HepG2 (cell line): ENCODE results near the gene DBN1. TPM values are rescaled to one million over a fixed set of nuclear protein-coding genes. Genes with fewer than 3 reads are reported as not detected.

ENCODE experiments used
- AGO2 ChIP-seq: fragments of 200-400 bp; formaldehyde crosslinking; optimal IDR thresholded peaks from 2 replicates; pipeline ENCODE3; 2017; ENCODE audit warnings: mild to moderate bottlenecking, low read depth, low read length, moderate library complexity
- AKNA ChIP-seq: sonication (generic); formaldehyde crosslinking; IDR thresholded peaks from 2 replicates; pipeline ENCODE4 v1.4.0; 2020; ENCODE audit warnings: missing genetic modification reagents, borderline replicate concordance
- ATF7 ChIP-seq, 2 experiments: fragments of 450-650 bp in 1 of 2; sonication (generic) in 1 of 2; formaldehyde crosslinking in 1 of 2; IDR thresholded peaks; 2 replicates each; pipeline versions ENCODE4 v1.4.0 to v1.6.1; 2016 to 2020; ENCODE audit warnings: antibody characterized with exemption in 1 of 2, mild to moderate bottlenecking in 1 of 2, missing genetic modification reagents in 1 of 2
- FOXP1 ChIP-seq, 2 experiments: fragments of 450-650 bp in 1 of 2; IDR thresholded peaks; 2 replicates each; pipeline ENCODE4 v1.6.1; 2017 to 2018; ENCODE audit warnings: antibody characterized with exemption in 1 of 2
- HDAC1 ChIP-seq: sonication (generic); formaldehyde crosslinking; IDR thresholded peaks from 2 replicates; pipeline ENCODE4 v1.5.1; 2020; ENCODE audit warnings: mild to moderate bottlenecking, missing genetic modification reagents
- ISL2 ChIP-seq: sonication (generic); formaldehyde crosslinking; IDR thresholded peaks from 2 replicates; pipeline ENCODE4 v1.5.0; 2020; ENCODE audit warnings: missing genetic modification reagents
- KAT8 ChIP-seq: IDR thresholded peaks from 2 replicates; pipeline ENCODE4 v1.6.1; 2016; ENCODE audit warnings: missing genetic modification reagents, missing compliant biosample characterization
- MTA1 ChIP-seq: sonication (generic); formaldehyde crosslinking; IDR thresholded peaks from 2 replicates; pipeline ENCODE4 v1.4.0; 2020; ENCODE audit warnings: missing genetic modification reagents, mild to moderate bottlenecking, borderline replicate concordance
- PHF20 ChIP-seq: sonication (generic); formaldehyde crosslinking; IDR thresholded peaks from 2 replicates; pipeline ENCODE4 v1.5.0; 2020; ENCODE audit warnings: mild to moderate bottlenecking, missing genetic modification reagents
- SIN3A ChIP-seq: IDR thresholded peaks from 2 replicates; pipeline ENCODE4 v1.6.1; 2011; ENCODE audit warnings: low read depth, mild to moderate bottlenecking, control low read depth, low read length, borderline replicate concordance
- SRSF4 ChIP-seq: fragments of 200-400 bp; formaldehyde crosslinking; IDR thresholded peaks from one replicate; pipeline ENCODE4 v1.6.1; 2018; ENCODE audit warnings: mild to moderate bottlenecking, low read depth, low read length, moderate library complexity; ENCODE audit not compliant: poor library complexity, severe bottlenecking
- ZKSCAN8 ChIP-seq: IDR thresholded peaks from 2 replicates; pipeline ENCODE4 v1.6.1; 2016; ENCODE audit warnings: borderline replicate concordance, missing genetic modification reagents, missing compliant biosample characterization
- ZMYM3 ChIP-seq: sonication (generic); formaldehyde crosslinking; IDR thresholded peaks from 2 replicates; pipeline ENCODE4 v1.5.1; 2020; ENCODE audit warnings: mild to moderate bottlenecking, missing genetic modification reagents
- ZNF143 ChIP-seq: sonication (generic); formaldehyde crosslinking; IDR thresholded peaks from 2 replicates; pipeline ENCODE4 v1.4.0; 2020; ENCODE audit warnings: missing genetic modification reagents
- ZNF510 ChIP-seq: sonication (generic); formaldehyde crosslinking; IDR thresholded peaks from 2 replicates; pipeline ENCODE4 v1.4.0; 2020; ENCODE audit warnings: low read depth, mild to moderate bottlenecking, missing genetic modification reagents
- ZNF569 ChIP-seq: sonication (generic); formaldehyde crosslinking; IDR thresholded peaks from 2 replicates; pipeline ENCODE4 v1.5.0; 2020; ENCODE audit warnings: mild to moderate bottlenecking, missing genetic modification reagents, moderate library complexity, borderline replicate concordance
- ZNF746 ChIP-seq: sonication (generic); formaldehyde crosslinking; IDR thresholded peaks from 2 replicates; pipeline ENCODE4 v1.8.0; 2022; ENCODE audit warnings: mild to moderate bottlenecking, missing genetic modification reagents
- ZNF761 ChIP-seq: sonication (generic); formaldehyde crosslinking; conservative IDR thresholded peaks from 2 replicates; pipeline ENCODE4 v1.4.0; 2020; ENCODE audit warnings: mild to moderate bottlenecking, missing genetic modification reagents
- ZSCAN5A ChIP-seq: sonication (generic); formaldehyde crosslinking; IDR thresholded peaks from 2 replicates; pipeline ENCODE4 v1.8.0; 2022; ENCODE audit warnings: mild to moderate bottlenecking, missing genetic modification reagents, borderline replicate concordance
- polyA plus RNA-seq, 8 experiments: library from polyadenylated mRNA; depleted of rRNA in 3 of 8; stranded (reverse) in 7 of 8; unstranded in 1 of 8; fragments of >200 nt; fragmentation: Illumina TruSeq in 4 of 8; extraction: Trizol in 4 of 8; gene quantifications; 2 replicates each; pipeline versions ENCODE4 v1.2.1 to v1.2.3, GENCODE V29; 2011 to 2016; ENCODE audit warnings: low read depth in 4 of 8, missing spikeins in 1 of 8, mixed read lengths in 1 of 8; ENCODE audit not compliant: insufficient read depth in 1 of 8
- total RNA-seq, 5 experiments: library from RNA; depleted of rRNA; stranded (reverse); fragments of >200 nt; fragmentation: Illumina TruSeq; extraction: Trizol; gene quantifications; 2 replicates each; pipeline ENCODE4 v1.2.3, GENCODE V29; 2016; ENCODE audit warnings: low read depth in 1 of 5

Gene DBN1
- total and polyA plus RNA-seq, 2 of the 13 experiments (the other 11 are each of a cell fraction or from before 2014, with no cell fraction given): 27.0 to 37.3 TPM

- TF ChIP-seq SIN3A: peak; percentile 67; the same call in 1 of the 2 replicates
- no peak for TF ChIP-seq FOXP1 (IDR thresholded peaks at IDR 0.05)
- TF ChIP-seq FOXP1 (CRISPR knock-in tag; IDR thresholded peaks at IDR 0.05): no peak
- TF ChIP-seq AKNA: no peak
- TF ChIP-seq ZMYM3 (CRISPR knock-in tag): no peak
- no peak for TF ChIP-seq ZNF746
- TF ChIP-seq PHF20 (CRISPR knock-in tag): no peak
- peak; percentile 74; the same call in 1 of the 2 replicates for TF ChIP-seq ZNF510 (CRISPR knock-in tag)
- no peak for TF ChIP-seq ATF7 (IDR thresholded peaks at IDR 0.05)
- TF ChIP-seq ATF7 (CRISPR knock-in tag; IDR thresholded peaks at IDR 0.05): 0 out of 2 replicates have a peak, but pooled peaks have one; percentile 58
- 0 out of 2 replicates have a peak, but pooled peaks have one; percentile 67 for TF ChIP-seq MTA1 (CRISPR knock-in tag)
- TF ChIP-seq SRSF4: no peak
- peak; percentile 31; the same call in 1 of the 2 replicates for TF ChIP-seq KAT8 (CRISPR knock-in tag)
- TF ChIP-seq ZNF569: no peak
- TF ChIP-seq ZNF761 (CRISPR knock-in tag): peak; percentile 71; the same call in 1 of the 2 replicates
- TF ChIP-seq AGO2: peak; percentile 20
- TF ChIP-seq HDAC1 (CRISPR knock-in tag): 0 out of 2 replicates have a peak, but pooled peaks have one; percentile 45
- 0 out of 2 replicates have a peak, but pooled peaks have one; percentile 51 for TF ChIP-seq ZKSCAN8
- 0 out of 2 replicates have a peak, but pooled peaks have one; percentile 28 for TF ChIP-seq ISL2
- TF ChIP-seq ZSCAN5A (CRISPR knock-in tag): no peak
- TF ChIP-seq ZNF143 (CRISPR knock-in tag): no peak
Observed at GRCh38 chr5:177447611-177448243, 25.7 kb downstream of the DBN1 start (continued).
